HepG2 (cell line): ENCODE measurements around the gene ALS2CL. TPM values are rescaled to one million over a fixed set of nuclear protein-coding genes. Genes with fewer than 3 reads are reported as not detected.

Experiments used
- ATAC-seq: fragments of 200-7000 bp; cut with Tn5 transposase; 3 replicates; pipeline ENCODE4 v1.9.1; 2020; ENCODE audit warnings: mild to moderate bottlenecking, moderate library complexity
- BruUV-seq: library from RNA; stranded (reverse); fragments of 400-500 nt; replicated peaks from 2 replicates; lab custom pipeline; 2021; lab: Mats Ljungman, UMichigan
- CTCF ChIA-PET: fragments of 300-600 bp; formaldehyde crosslinking; extraction: SDS; loops from one replicate; lab custom pipeline; 2021; ENCODE audit warnings: low total read pairs, inconsistent platforms, low intra/inter-chr PET ratio; lab: Yijun Ruan, JAX
- POLR2A ChIA-PET: fragments of 350-600 bp; sonication (Branson Sonifier 250); formaldehyde crosslinking; loops from one replicate; lab custom pipeline; 2020; ENCODE audit warnings: antibody characterized with exemption, inconsistent platforms; lab: Yijun Ruan, JAX
- DNase-seq: peaks from one replicate; pipeline ENCODE4 v3.0.0-alpha.2; 2015; ENCODE audit warnings: low spot score
- FAIRE-seq: peaks from 3 replicates; lab custom pipeline; 2011; peaks lifted over from hg19 to GRCh38; lab: Jason Lieb, UNC
- H2AFZ ChIP-seq: one replicate; pipeline ENCODE4 v1.6.1; 2011; ENCODE audit warnings: low read length, inconsistent platforms
- H3K27ac ChIP-seq: fragments of 300-600 bp; 3 replicates; pipeline ENCODE4 v1.8.0; 2011; ENCODE audit warnings: mixed run types, mild to moderate bottlenecking, mixed read lengths, low read length, inconsistent platforms; ENCODE audit not compliant: insufficient read depth; ENCODE audit errors: extremely low read length
- H3K27me3 ChIP-seq, 2 experiments: fragments of 200-600 bp in 1 of 2; 2 replicates in 1 of 2; 3 replicates in 1 of 2; pipeline versions ENCODE4 v1.6.0 to v1.8.0; 2011; ENCODE audit warnings: low read length in 2 of 2, mild to moderate bottlenecking in 2 of 2, moderate library complexity in 2 of 2, inconsistent platforms in 1 of 2; ENCODE audit not compliant: insufficient read depth in 2 of 2, control insufficient read depth in 1 of 2
- H3K36me3 ChIP-seq, 2 experiments: fragments of 200-600 bp in 1 of 2; replicated peaks in 1 of 2; 2 replicates in 1 of 2; 3 replicates in 1 of 2; pipeline versions ENCODE4 v1.5.1 to v1.8.0; 2011; ENCODE audit warnings: low read length in 2 of 2, inconsistent platforms in 1 of 2; ENCODE audit not compliant: insufficient read depth in 2 of 2, control insufficient read depth in 1 of 2
- H3K4me1 ChIP-seq: 2 replicates; pipeline ENCODE4 v1.5.1; 2012; ENCODE audit warnings: low read length, inconsistent platforms; ENCODE audit not compliant: insufficient read depth
- H3K4me2 ChIP-seq: 2 replicates; pipeline ENCODE4 v1.6.0; 2011; ENCODE audit warnings: low read depth, low read length, inconsistent platforms
- H3K4me3 ChIP-seq, 3 experiments: fragments of 200-600 bp in 1 of 3; sonication (generic), shearing (Covaris generic) in 1 of 3; replicated peaks in 1 of 3; 2 replicates each; pipeline ENCODE4 v1.5.1; 2011 to 2016; ENCODE audit warnings: low read length in 3 of 3, inconsistent platforms in 2 of 3, low read depth in 2 of 3, mild to moderate bottlenecking in 2 of 3, control low read depth in 1 of 3, mixed read lengths in 1 of 3; ENCODE audit not compliant: insufficient read depth in 1 of 3
- H3K79me2 ChIP-seq: one replicate; pipeline ENCODE4 v1.6.1; 2011; ENCODE audit warnings: low read length, inconsistent platforms; ENCODE audit not compliant: insufficient read depth
- H3K9ac ChIP-seq: 2 replicates; pipeline ENCODE4 v1.6.0; 2011; ENCODE audit warnings: mild to moderate bottlenecking, low read depth, low read length, inconsistent platforms; ENCODE audit not compliant: insufficient read depth
- H3K9me3 ChIP-seq: 2 replicates; pipeline ENCODE4 v1.5.1; 2012; ENCODE audit warnings: mild to moderate bottlenecking, low read length
- H4K20me1 ChIP-seq: 2 replicates; pipeline ENCODE4 v1.6.0; 2011; ENCODE audit warnings: inconsistent platforms, mild to moderate bottlenecking, low read length, moderate library complexity; ENCODE audit not compliant: insufficient read depth
- BCL6 ChIP-seq: IDR thresholded peaks from 2 replicates; pipeline ENCODE4 v1.6.1; 2016; ENCODE audit warnings: missing genetic modification reagents, missing compliant biosample characterization
- EZH2 ChIP-seq: conservative IDR thresholded peaks from 2 replicates; pipeline ENCODE4 v1.6.1; 2012; ENCODE audit warnings: mild to moderate bottlenecking, low read depth, low read length, moderate library complexity
- FLYWCH1 ChIP-seq: sonication (generic); formaldehyde crosslinking; IDR thresholded peaks from 2 replicates; pipeline ENCODE4 v1.8.1; 2023; ENCODE audit warnings: mild to moderate bottlenecking, missing genetic modification reagents
- TBL1XR1 ChIP-seq: fragments of 150-350 bp; IDR thresholded peaks from 2 replicates; pipeline ENCODE4 v1.6.1; 2014; ENCODE audit warnings: borderline replicate concordance, low read length; ENCODE audit not compliant: partially characterized antibody
- TGIF2 ChIP-seq: IDR thresholded peaks from 2 replicates; pipeline ENCODE4 v1.6.1; 2016; ENCODE audit warnings: control low read depth, missing compliant biosample characterization
- ZBTB3 ChIP-seq: sonication (generic); formaldehyde crosslinking; IDR thresholded peaks from 2 replicates; pipeline ENCODE4 v1.4.0; 2020; ENCODE audit warnings: low read depth, mild to moderate bottlenecking, moderate library complexity, missing genetic modification reagents, borderline replicate concordance
- ZFAT ChIP-seq: sonication (generic); formaldehyde crosslinking; conservative IDR thresholded peaks from 2 replicates; pipeline ENCODE4 v1.8.1; 2023; ENCODE audit warnings: missing genetic modification reagents, inconsistent platforms
- ZNF337 ChIP-seq: sonication (generic); formaldehyde crosslinking; IDR thresholded peaks from 2 replicates; pipeline ENCODE4 v1.5.1; 2020; ENCODE audit warnings: missing genetic modification reagents, low read depth, mild to moderate bottlenecking, borderline replicate concordance
- WGBS: methylation state at CpG from one replicate; pipeline ENCODE4 v1.1.6; 2017; ENCODE audit warnings: low lambda C conversion rate; 5-methylcytosine and 5-hydroxymethylcytosine counted together
- in situ Hi-C: cut with HindIII; loops from 2 replicates; pipeline ENCODE4 v1.10.0; 2017; ENCODE audit warnings: low pct_unique_long_range_greater_than_20kb; ENCODE audit not compliant: extremely low pct_ligation_motif_present
- intact Hi-C: fragments of 100-400 bp; cut with micrococcal nuclease; formaldehyde crosslinking; loops from one replicate; pipeline ENCODE4 v1.10.0; 2022; ENCODE audit not compliant: unreplicated experiment
- polyA plus RNA-seq, 8 experiments: library from polyadenylated mRNA; depleted of rRNA in 3 of 8; stranded (reverse) in 7 of 8; unstranded in 1 of 8; fragments of >200 nt; fragmentation: Illumina TruSeq in 4 of 8; extraction: Trizol in 4 of 8; gene quantifications; 2 replicates each; pipeline versions ENCODE4 v1.2.1 to v1.2.3, GENCODE V29; 2011 to 2016; ENCODE audit warnings: low read depth in 4 of 8, missing spikeins in 1 of 8, mixed read lengths in 1 of 8; ENCODE audit not compliant: insufficient read depth in 1 of 8
- total RNA-seq, 5 experiments: library from RNA; depleted of rRNA; stranded (reverse); fragments of >200 nt; fragmentation: Illumina TruSeq; extraction: Trizol; gene quantifications; 2 replicates each; pipeline ENCODE4 v1.2.3, GENCODE V29; 2016; ENCODE audit warnings: low read depth in 1 of 5
- TF ChIP-seq, protein P1 (sequence below): sonication (generic); formaldehyde crosslinking; IDR thresholded peaks from 2 replicates; pipeline ENCODE4 v1.4.0; 2020; ENCODE audit warnings: missing genetic modification reagents
- TF ChIP-seq, protein P2 (sequence below): sonication (generic); formaldehyde crosslinking; IDR thresholded peaks from 2 replicates; pipeline ENCODE4 v1.5.0; 2020; ENCODE audit warnings: mild to moderate bottlenecking, missing genetic modification reagents, borderline replicate concordance

ALS2CL gene
- total and polyA plus RNA-seq, 2 of the 13 experiments (the other 11 are each of a cell fraction or from before 2014, with no cell fraction given), result not detected

DNA sequence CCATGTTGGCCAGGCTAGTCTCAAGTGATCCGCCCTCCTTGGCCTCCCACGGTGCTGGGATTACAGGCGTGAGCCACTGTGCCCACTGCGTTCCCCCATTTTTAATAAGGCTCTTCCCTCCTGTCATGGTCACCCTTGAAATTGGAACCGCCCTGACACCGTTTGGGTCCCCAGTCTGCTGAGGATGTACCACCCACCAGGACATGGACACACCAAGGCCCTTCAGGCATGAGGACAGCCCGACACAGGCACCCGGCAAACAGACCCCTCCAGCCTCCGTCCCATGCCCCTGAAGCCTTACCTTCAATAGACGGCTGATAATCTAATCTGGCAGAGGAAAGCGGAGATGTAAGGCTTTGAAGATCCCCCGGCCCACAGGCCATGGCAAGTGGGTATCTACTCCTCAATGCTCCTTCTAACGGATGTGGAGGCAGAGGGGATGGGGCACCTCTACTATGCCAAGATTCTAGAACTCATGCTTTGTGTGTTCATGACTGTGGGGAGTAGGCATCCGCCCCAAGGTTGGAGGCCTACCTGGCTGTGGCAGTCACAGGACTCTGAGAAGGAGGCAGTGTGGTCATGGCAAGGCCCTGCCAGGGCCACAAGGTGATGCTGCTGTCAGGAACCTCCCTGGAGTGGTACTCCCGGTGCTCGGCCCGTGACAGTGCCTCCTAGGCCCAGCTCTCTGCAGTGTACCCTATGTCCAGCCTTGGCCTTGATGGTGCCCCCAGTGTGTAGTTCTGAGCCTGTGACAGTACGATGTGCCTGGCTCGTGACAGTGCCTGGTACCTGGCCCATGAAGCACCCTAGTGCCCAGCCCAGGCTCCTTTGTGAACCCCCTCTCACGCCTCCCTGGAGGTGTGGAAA lies 42.8 kb upstream of the ALS2CL start:
- Histone ChIP-seq H3K4me1 (no peaks in the 10 kb centered on the region), H3K27ac (no peak overlapping the region), H3K4me2 (no peak overlapping the region), H3K36me3 (no peaks in the 10 kb centered on the region), H3K27me3 (peaks cover 1 to 8% of the 10 kb centered on the region in 2 experiments; a peak in 1 of 5 replicates), H3K9me3 (no peaks in the 10 kb centered on the region), H3K79me2 (no peaks in the 10 kb centered on the region), H3K9ac (no peak overlapping the region), H4K20me1 (no peaks in the 10 kb centered on the region), H3K4me3 (no peak overlapping the region), H2AFZ (no peak overlapping the region)
- CTCF ChIA-PET, result no interaction called here
- no peak for DNase-seq
- POLR2A ChIA-PET, result no interaction called here
- no TSS peak for BruUV-seq
- 41% methylated on average over 13 of the region's 20 CpGs for WGBS
- intact Hi-C loops (no loop called here), in situ Hi-C loops (no loop called here)
- ATAC-seq, result no peak
- FAIRE-seq, result no peak
- TF ChIP-seq FLYWCH1 (CRISPR knock-in tag) (no peak), TBL1XR1 (no peak), ZFAT (no peak), ZNF337 (CRISPR knock-in tag) (no peak), ZBTB3 (CRISPR knock-in tag) (no peak), EZH2 (no peak), BCL6 (CRISPR knock-in tag) (no peak), TGIF2 (no peak)
- TF ChIP-seq, protein P1, sequence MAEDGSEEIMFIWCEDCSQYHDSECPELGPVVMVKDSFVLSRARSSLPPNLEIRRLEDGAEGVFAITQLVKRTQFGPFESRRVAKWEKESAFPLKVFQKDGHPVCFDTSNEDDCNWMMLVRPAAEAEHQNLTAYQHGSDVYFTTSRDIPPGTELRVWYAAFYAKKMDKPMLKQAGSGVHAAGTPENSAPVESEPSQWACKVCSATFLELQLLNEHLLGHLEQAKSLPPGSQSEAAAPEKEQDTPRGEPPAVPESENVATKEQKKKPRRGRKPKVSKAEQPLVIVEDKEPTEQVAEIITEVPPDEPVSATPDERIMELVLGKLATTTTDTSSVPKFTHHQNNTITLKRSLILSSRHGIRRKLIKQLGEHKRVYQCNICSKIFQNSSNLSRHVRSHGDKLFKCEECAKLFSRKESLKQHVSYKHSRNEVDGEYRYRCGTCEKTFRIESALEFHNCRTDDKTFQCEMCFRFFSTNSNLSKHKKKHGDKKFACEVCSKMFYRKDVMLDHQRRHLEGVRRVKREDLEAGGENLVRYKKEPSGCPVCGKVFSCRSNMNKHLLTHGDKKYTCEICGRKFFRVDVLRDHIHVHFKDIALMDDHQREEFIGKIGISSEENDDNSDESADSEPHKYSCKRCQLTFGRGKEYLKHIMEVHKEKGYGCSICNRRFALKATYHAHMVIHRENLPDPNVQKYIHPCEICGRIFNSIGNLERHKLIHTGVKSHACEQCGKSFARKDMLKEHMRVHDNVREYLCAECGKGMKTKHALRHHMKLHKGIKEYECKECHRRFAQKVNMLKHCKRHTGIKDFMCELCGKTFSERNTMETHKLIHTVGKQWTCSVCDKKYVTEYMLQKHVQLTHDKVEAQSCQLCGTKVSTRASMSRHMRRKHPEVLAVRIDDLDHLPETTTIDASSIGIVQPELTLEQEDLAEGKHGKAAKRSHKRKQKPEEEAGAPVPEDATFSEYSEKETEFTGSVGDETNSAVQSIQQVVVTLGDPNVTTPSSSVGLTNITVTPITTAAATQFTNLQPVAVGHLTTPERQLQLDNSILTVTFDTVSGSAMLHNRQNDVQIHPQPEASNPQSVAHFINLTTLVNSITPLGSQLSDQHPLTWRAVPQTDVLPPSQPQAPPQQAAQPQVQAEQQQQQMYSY (CRISPR knock-in tag), result no peak
- TF ChIP-seq, protein P2, sequence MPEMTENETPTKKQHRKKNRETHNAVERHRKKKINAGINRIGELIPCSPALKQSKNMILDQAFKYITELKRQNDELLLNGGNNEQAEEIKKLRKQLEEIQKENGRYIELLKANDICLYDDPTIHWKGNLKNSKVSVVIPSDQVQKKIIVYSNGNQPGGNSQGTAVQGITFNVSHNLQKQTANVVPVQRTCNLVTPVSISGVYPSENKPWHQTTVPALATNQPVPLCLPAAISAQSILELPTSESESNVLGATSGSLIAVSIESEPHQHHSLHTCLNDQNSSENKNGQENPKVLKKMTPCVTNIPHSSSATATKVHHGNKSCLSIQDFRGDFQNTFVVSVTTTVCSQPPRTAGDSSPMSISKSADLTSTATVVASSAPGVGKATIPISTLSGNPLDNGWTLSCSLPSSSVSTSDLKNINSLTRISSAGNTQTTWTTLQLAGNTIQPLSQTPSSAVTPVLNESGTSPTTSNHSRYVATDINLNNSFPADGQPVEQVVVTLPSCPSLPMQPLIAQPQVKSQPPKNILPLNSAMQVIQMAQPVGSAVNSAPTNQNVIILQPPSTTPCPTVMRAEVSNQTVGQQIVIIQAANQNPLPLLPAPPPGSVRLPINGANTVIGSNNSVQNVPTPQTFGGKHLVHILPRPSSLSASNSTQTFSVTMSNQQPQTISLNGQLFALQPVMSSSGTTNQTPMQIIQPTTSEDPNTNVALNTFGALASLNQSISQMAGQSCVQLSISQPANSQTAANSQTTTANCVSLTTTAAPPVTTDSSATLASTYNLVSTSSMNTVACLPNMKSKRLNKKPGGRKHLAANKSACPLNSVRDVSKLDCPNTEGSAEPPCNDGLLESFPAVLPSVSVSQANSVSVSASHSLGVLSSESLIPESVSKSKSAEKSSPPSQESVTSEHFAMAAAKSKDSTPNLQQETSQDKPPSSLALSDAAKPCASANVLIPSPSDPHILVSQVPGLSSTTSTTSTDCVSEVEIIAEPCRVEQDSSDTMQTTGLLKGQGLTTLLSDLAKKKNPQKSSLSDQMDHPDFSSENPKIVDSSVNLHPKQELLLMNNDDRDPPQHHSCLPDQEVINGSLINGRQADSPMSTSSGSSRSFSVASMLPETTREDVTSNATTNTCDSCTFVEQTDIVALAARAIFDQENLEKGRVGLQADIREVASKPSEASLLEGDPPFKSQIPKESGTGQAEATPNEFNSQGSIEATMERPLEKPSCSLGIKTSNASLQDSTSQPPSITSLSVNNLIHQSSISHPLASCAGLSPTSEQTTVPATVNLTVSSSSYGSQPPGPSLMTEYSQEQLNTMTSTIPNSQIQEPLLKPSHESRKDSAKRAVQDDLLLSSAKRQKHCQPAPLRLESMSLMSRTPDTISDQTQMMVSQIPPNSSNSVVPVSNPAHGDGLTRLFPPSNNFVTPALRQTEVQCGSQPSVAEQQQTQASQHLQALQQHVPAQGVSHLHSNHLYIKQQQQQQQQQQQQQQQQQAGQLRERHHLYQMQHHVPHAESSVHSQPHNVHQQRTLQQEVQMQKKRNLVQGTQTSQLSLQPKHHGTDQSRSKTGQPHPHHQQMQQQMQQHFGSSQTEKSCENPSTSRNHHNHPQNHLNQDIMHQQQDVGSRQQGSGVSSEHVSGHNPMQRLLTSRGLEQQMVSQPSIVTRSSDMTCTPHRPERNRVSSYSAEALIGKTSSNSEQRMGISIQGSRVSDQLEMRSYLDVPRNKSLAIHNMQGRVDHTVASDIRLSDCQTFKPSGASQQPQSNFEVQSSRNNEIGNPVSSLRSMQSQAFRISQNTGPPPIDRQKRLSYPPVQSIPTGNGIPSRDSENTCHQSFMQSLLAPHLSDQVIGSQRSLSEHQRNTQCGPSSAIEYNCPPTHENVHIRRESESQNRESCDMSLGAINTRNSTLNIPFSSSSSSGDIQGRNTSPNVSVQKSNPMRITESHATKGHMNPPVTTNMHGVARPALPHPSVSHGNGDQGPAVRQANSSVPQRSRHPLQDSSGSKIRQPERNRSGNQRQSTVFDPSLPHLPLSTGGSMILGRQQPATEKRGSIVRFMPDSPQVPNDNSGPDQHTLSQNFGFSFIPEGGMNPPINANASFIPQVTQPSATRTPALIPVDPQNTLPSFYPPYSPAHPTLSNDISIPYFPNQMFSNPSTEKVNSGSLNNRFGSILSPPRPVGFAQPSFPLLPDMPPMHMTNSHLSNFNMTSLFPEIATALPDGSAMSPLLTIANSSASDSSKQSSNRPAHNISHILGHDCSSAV (CRISPR knock-in tag), result no peak
